H9 (cell line): ENCODE data around the gene KANSL1. TPM values are rescaled to one million over a fixed set of nuclear protein-coding genes. Genes with fewer than 3 reads are reported as not detected.

Experiments used
- DNase-seq: peaks from one replicate; pipeline ENCODE4 v3.0.0-alpha.2; 2017
- H2AFZ ChIP-seq: one replicate; pipeline ENCODE4 v1.6.1; 2013; ENCODE audit warnings: mild to moderate bottlenecking, low read length, control low read depth, moderate library complexity
- H2AK5ac ChIP-seq: 2 replicates; pipeline ENCODE4 v1.6.1; 2013; ENCODE audit warnings: low read length, control low read depth, mixed read lengths; ENCODE audit not compliant: insufficient read length
- H2BK120ac ChIP-seq: one replicate; pipeline ENCODE4 v1.6.1; 2013; ENCODE audit warnings: low read depth, mild to moderate bottlenecking, low read length, control low read depth, inconsistent platforms; ENCODE audit not compliant: poor library complexity, severe bottlenecking
- H2BK12ac ChIP-seq: 2 replicates; pipeline ENCODE4 v1.6.1; 2013; ENCODE audit warnings: low read length, control low read depth, mixed read lengths, low read depth; ENCODE audit not compliant: insufficient read length
- H2BK15ac ChIP-seq: 2 replicates; pipeline ENCODE4 v1.6.1; 2013; ENCODE audit warnings: low read depth, low read length, control low read depth
- H2BK20ac ChIP-seq: one replicate; pipeline ENCODE4 v1.6.1; 2013; ENCODE audit warnings: low read depth, mild to moderate bottlenecking, low read length, control low read depth, inconsistent platforms; ENCODE audit not compliant: poor library complexity, severe bottlenecking
- H2BK5ac ChIP-seq: 2 replicates; pipeline ENCODE4 v1.6.1; 2013; ENCODE audit warnings: low read length, control low read depth, mixed read lengths; ENCODE audit not compliant: insufficient read length
- H3K14ac ChIP-seq: 2 replicates; pipeline ENCODE4 v1.6.1; 2013; ENCODE audit warnings: low read length, control low read depth; ENCODE audit not compliant: insufficient read depth
- H3K18ac ChIP-seq: 2 replicates; pipeline ENCODE4 v1.6.1; 2013; ENCODE audit warnings: low read depth, mild to moderate bottlenecking, mixed read lengths, low read length, control low read depth; ENCODE audit not compliant: insufficient read length
- H3K23ac ChIP-seq: 2 replicates; pipeline ENCODE4 v1.6.1; 2013; ENCODE audit warnings: low read length, control low read depth, mixed read lengths, low read depth; ENCODE audit not compliant: insufficient read length
- H3K23me2 ChIP-seq: 2 replicates; pipeline ENCODE4 v1.6.1; 2013; ENCODE audit warnings: low read depth, mild to moderate bottlenecking, mixed read lengths, low read length, control low read depth; ENCODE audit not compliant: insufficient read length, poor library complexity, severe bottlenecking
- H3K27ac ChIP-seq: 2 replicates; pipeline ENCODE4 v1.5.1; 2013; ENCODE audit warnings: low read length, control low read depth, mixed read lengths, low read depth; ENCODE audit not compliant: insufficient read length
- H3K27me3 ChIP-seq: 2 replicates; pipeline ENCODE4 v1.6.1; 2013; ENCODE audit warnings: low read length, control low read depth, inconsistent platforms; ENCODE audit not compliant: insufficient read depth
- H3K4ac ChIP-seq: 2 replicates; pipeline ENCODE4 v1.6.1; 2013; ENCODE audit warnings: low read depth, mild to moderate bottlenecking, control low read depth, inconsistent platforms, low read length, moderate library complexity
- H3K4me1 ChIP-seq: 2 replicates; pipeline ENCODE4 v1.6.1; 2013; ENCODE audit warnings: low read length, control low read depth, inconsistent platforms; ENCODE audit not compliant: insufficient read depth
- H3K4me2 ChIP-seq: 2 replicates; pipeline ENCODE4 v1.6.1; 2013; ENCODE audit warnings: low read length, control low read depth, mixed read lengths; ENCODE audit not compliant: insufficient read length, insufficient read depth
- H3K56ac ChIP-seq: 2 replicates; pipeline ENCODE4 v1.6.1; 2013; ENCODE audit warnings: low read depth, mild to moderate bottlenecking, mixed read lengths, low read length, control low read depth; ENCODE audit not compliant: insufficient read length
- H3K79me1 ChIP-seq: 2 replicates; pipeline ENCODE4 v1.6.1; 2013; ENCODE audit warnings: low read depth, mild to moderate bottlenecking, moderate library complexity, low read length, control low read depth, inconsistent platforms; ENCODE audit not compliant: insufficient read depth, poor library complexity, severe bottlenecking
- H3K79me2 ChIP-seq: 2 replicates; pipeline ENCODE4 v1.6.1; 2013; ENCODE audit warnings: low read length, control low read depth, inconsistent platforms; ENCODE audit not compliant: insufficient read depth
- H3K9ac ChIP-seq: 2 replicates; pipeline ENCODE4 v1.6.1; 2013; ENCODE audit warnings: low read length, control low read depth, mixed read lengths; ENCODE audit not compliant: insufficient read length; ENCODE audit errors: extremely low read depth
- H3K9me3 ChIP-seq: one replicate; pipeline ENCODE4 v1.6.1; 2013; ENCODE audit warnings: low read depth, low read length, inconsistent platforms; ENCODE audit not compliant: control insufficient read depth
- H3T11ph ChIP-seq: one replicate; pipeline ENCODE4 v1.6.1; 2013; ENCODE audit warnings: mild to moderate bottlenecking, low read length, control low read depth, inconsistent platforms
- H4K20me1 ChIP-seq: one replicate; pipeline ENCODE4 v1.6.1; 2013; ENCODE audit not compliant: control insufficient read depth, insufficient read length, insufficient read depth
- H4K5ac ChIP-seq: 2 replicates; pipeline ENCODE4 v1.6.1; 2013; ENCODE audit warnings: low read depth, mild to moderate bottlenecking, mixed read lengths, low read length, control low read depth; ENCODE audit not compliant: insufficient read length
- H4K8ac ChIP-seq: replicated peaks from 2 replicates; pipeline ENCODE4 v1.6.1; 2013; ENCODE audit warnings: low read length, control low read depth, mixed read lengths, low read depth; ENCODE audit not compliant: insufficient read length
- H4K91ac ChIP-seq: 2 replicates; pipeline ENCODE4 v1.6.1; 2013; ENCODE audit warnings: low read depth, mild to moderate bottlenecking, moderate library complexity, mixed read lengths, low read length, control low read depth; ENCODE audit not compliant: insufficient read length
- H3K27ac Mint-ChIP-seq, 3 experiments: 2 replicates in 2 of 3; 3 replicates in 1 of 3; pipeline ENCODE4 v1.8.0; 2020 to 2021; ENCODE audit warnings: mixed read lengths in 3 of 3, mild to moderate bottlenecking in 1 of 3, moderate library complexity in 1 of 3
- H3K27me3 Mint-ChIP-seq: 2 replicates; pipeline ENCODE4 v1.8.0; 2021; ENCODE audit warnings: low read depth, mild to moderate bottlenecking, moderate library complexity, mixed read lengths
- H3K36me3 Mint-ChIP-seq, 3 experiments: 2 replicates in 2 of 3; 3 replicates in 1 of 3; pipeline ENCODE4 v1.8.0; 2020 to 2021; ENCODE audit warnings: low read depth in 3 of 3, mixed read lengths in 3 of 3; ENCODE audit not compliant: insufficient read depth in 1 of 3
- H3K4me1 Mint-ChIP-seq, 2 experiments: 2 replicates each; pipeline ENCODE4 v1.8.0; 2020; ENCODE audit warnings: mixed read lengths in 2 of 2
- H3K4me3 Mint-ChIP-seq, 2 experiments: 2 replicates in 1 of 2; 3 replicates in 1 of 2; pipeline ENCODE4 v1.8.0; 2020 to 2021; ENCODE audit warnings: mild to moderate bottlenecking in 2 of 2, mixed read lengths in 2 of 2, moderate library complexity in 1 of 2
- H3K9me3 Mint-ChIP-seq, 2 experiments: 2 replicates in 1 of 2; 3 replicates in 1 of 2; pipeline ENCODE4 v1.8.0; 2020; ENCODE audit warnings: mild to moderate bottlenecking in 2 of 2, mixed read lengths in 2 of 2, moderate library complexity in 1 of 2
- CTCF ChIP-seq: fragments of 200-600 bp; sonication (generic); conservative IDR thresholded peaks from 3 replicates; pipeline ENCODE4 v1.8.0; 2021; ENCODE audit warnings: antibody characterized with exemption, mild to moderate bottlenecking
- WGBS: extraction: QIAGEN DNeasy Blood & Tissue Kit; methylation state at CpG from one replicate; pipeline ENCODE4 v1.1.7; 2013; ENCODE audit warnings: missing lambda C conversion rate, low lambda C conversion rate, mixed read lengths; ENCODE audit not compliant: insufficient read length; ENCODE audit errors: extremely low coverage; 5-methylcytosine and 5-hydroxymethylcytosine counted together
- total RNA-seq: library from RNA; stranded (reverse); gene quantifications from 2 replicates; pipeline ENCODE4 v1.2.1, GENCODE V29; 2021

KANSL1 gene
- total RNA-seq, 1 experiment from 2014 or later, result 114 TPM

DNA sequence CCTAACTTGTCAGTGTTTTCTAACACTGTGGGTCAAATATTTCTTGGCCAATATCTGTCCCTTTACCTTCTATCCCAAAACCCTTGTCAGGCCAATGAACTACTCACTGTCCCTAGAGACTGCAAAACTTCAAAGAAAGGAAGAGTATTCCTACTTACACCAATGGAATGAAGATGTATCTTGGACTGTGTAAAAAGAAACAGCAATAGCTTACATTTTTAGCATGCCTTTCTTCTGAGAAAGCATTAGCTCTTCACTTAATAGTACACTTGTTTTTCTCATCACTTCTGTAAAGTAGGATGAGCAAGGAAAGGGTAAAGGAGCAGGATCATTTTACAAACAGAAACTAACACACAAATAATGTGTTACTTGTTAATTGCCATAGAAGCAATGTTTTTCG lies 120.2 kb downstream of the KANSL1 start:
- no peak overlapping the region for H2BK12ac ChIP-seq
- no peak overlapping the region for H3K4ac ChIP-seq
- no peaks in the 10 kb centered on the region for H3K23me2 ChIP-seq
- no peak overlapping the region for H3K23ac ChIP-seq
- H3K27me3 Mint-ChIP-seq, result no peaks in the 10 kb centered on the region
- H3K4me1 ChIP-seq, result peaks cover 3% of the 10 kb centered on the region; the same call in 1 of the 2 replicates
- no peak overlapping the region for H2BK20ac ChIP-seq
- no peak overlapping the region for H4K8ac ChIP-seq
- H3K9ac ChIP-seq, result no peak overlapping the region
- H2BK5ac ChIP-seq, result no peak overlapping the region
- no peak overlapping the region for H2BK120ac ChIP-seq
- no peak overlapping the region for H3K27ac ChIP-seq
- H3K79me1 ChIP-seq, result no peaks in the 10 kb centered on the region
- no peak overlapping the region for H2AFZ ChIP-seq
- no peak overlapping the region for H3K18ac ChIP-seq
- no peak overlapping the region for H4K5ac ChIP-seq
- no peak overlapping the region for H2AK5ac ChIP-seq
- H3K9me3 Mint-ChIP-seq, result peaks cover 6 to 10% of the 10 kb centered on the region in 2 experiments; a peak in 4 of 5 replicates
- H2BK15ac ChIP-seq, result no peak overlapping the region
- TF ChIP-seq CTCF, result no peak
- H3K36me3 Mint-ChIP-seq, result peaks cover 9 to 26% (median 21%) of the 10 kb centered on the region in 3 experiments
- H4K20me1 ChIP-seq, result no peaks in the 10 kb centered on the region
- H3K4me3 Mint-ChIP-seq, result no peak overlapping the region
- WGBS, result no CpG with 5 or more reads among the region's 1 CpG
- no peak overlapping the region for H3K4me2 ChIP-seq
- no peaks in the 10 kb centered on the region for H3K9me3 ChIP-seq
- H3K27ac Mint-ChIP-seq, result peak overlapping the region in 1 of 3 experiments; percentile 67; a peak in 3 of 7 replicates
- no peak for DNase-seq
- no peak overlapping the region for H3K56ac ChIP-seq
- H3T11ph ChIP-seq, result no peak overlapping the region
- peaks cover 35 to 38% of the 10 kb centered on the region in 2 experiments for H3K4me1 Mint-ChIP-seq
- peaks cover 8% of the 10 kb centered on the region; the same call in 1 of the 2 replicates for H3K79me2 ChIP-seq
- H4K91ac ChIP-seq, result no peak overlapping the region
- no peaks in the 10 kb centered on the region for H3K27me3 ChIP-seq
- no peak overlapping the region for H3K14ac ChIP-seq
